Peyer's patch (tissue), 4 donors: ENCODE results near the gene FEZF2. TPM values are rescaled to one million over a fixed set of nuclear protein-coding genes. Genes with fewer than 3 reads are reported as not detected.

Source experiments
- DNase-seq, 3 donors: peaks; one replicate each; pipeline ENCODE4 v3.0.0-alpha.2; 2017 to 2019
- H3K27ac ChIP-seq, 4 donors: fragments of 200-600 bp; sonication (generic); one replicate each; pipeline ENCODE4 v1.5.1; 2016 to 2019
- H3K27me3 ChIP-seq, 2 donors: fragments of 200-600 bp; sonication (generic); one replicate each; pipeline ENCODE4 v1.5.1; 2019
- H3K36me3 ChIP-seq, 3 donors: fragments of 200-600 bp; sonication (generic); one replicate each; pipeline ENCODE4 v1.5.1; 2016 to 2019
- H3K4me1 ChIP-seq, 4 donors: fragments of 200-600 bp; sonication (generic); one replicate each; pipeline ENCODE4 v1.5.1; 2016 to 2019
- H3K4me3 ChIP-seq, 4 donors: fragments of 200-600 bp; sonication (generic); 1 replicate in 3 of 4; 2 replicates in 1 of 4; pipeline ENCODE4 v1.5.1; 2016 to 2019; ENCODE audit warnings: mild to moderate bottlenecking in 1 of 4
- H3K9me3 ChIP-seq, 4 donors: fragments of 200-600 bp; sonication (generic); one replicate each; pipeline ENCODE4 v1.5.1; 2016 to 2019; ENCODE audit warnings: mild to moderate bottlenecking in 1 of 4
- POLR2A ChIP-seq, 2 donors: fragments of 450-650 bp; IDR thresholded peaks; one replicate each; pipeline ENCODE4 v1.5.1; 2017; ENCODE audit warnings: antibody characterized with exemption in 2 of 2, mild to moderate bottlenecking in 2 of 2, moderate library complexity in 2 of 2
- total RNA-seq, 4 donors: library from RNA; depleted of rRNA; stranded (reverse); fragments of >200 nt; gene quantifications; one replicate each; pipeline ENCODE4 v1.1.0, GENCODE V29; 2016
- TF ChIP-seq, protein P1 (sequence below), 6 experiments: fragments of 450-650 bp in 4 of 6; fragments of 200-600 bp in 2 of 6; sonication (generic) in 1 of 6; IDR thresholded peaks; one replicate each; pipeline ENCODE4 v1.5.1; 2017 to 2019; ENCODE audit warnings: antibody characterized with exemption in 6 of 6, mild to moderate bottlenecking in 3 of 6, moderate library complexity in 1 of 6

The FEZF2 gene
- total RNA-seq, 4 donors from 2014 or later = not detected

DNA sequence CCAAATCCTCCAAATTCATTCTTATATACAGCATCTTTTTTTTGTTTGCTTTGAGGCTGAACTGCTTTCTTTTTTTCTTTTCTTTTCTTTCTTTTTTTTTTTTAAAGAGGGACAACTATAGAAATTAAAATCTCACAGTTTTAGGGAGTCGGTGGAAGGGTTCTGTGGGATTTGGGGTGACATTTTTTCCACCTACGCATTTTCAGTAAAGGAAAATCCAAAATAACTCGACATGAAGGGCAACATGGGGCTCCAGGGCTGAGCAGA is 3.0 kb upstream of the FEZF2 start:
- no peak overlapping the region for H3K27ac ChIP-seq
- H3K27me3 ChIP-seq = peaks cover 0 to 23% of the 10 kb centered on the region in 2 donors
- no peak overlapping the region for H3K4me3 ChIP-seq
- H3K36me3 ChIP-seq = no peaks in the 10 kb centered on the region
- H3K9me3 ChIP-seq = no peaks in the 10 kb centered on the region
- TF ChIP-seq POLR2A (IDR thresholded peaks at IDR 0.05) = no peak
- TF ChIP-seq, protein P1, sequence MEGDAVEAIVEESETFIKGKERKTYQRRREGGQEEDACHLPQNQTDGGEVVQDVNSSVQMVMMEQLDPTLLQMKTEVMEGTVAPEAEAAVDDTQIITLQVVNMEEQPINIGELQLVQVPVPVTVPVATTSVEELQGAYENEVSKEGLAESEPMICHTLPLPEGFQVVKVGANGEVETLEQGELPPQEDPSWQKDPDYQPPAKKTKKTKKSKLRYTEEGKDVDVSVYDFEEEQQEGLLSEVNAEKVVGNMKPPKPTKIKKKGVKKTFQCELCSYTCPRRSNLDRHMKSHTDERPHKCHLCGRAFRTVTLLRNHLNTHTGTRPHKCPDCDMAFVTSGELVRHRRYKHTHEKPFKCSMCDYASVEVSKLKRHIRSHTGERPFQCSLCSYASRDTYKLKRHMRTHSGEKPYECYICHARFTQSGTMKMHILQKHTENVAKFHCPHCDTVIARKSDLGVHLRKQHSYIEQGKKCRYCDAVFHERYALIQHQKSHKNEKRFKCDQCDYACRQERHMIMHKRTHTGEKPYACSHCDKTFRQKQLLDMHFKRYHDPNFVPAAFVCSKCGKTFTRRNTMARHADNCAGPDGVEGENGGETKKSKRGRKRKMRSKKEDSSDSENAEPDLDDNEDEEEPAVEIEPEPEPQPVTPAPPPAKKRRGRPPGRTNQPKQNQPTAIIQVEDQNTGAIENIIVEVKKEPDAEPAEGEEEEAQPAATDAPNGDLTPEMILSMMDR (IDR thresholded peaks at IDR 0.05) = no peak
- no peak for DNase-seq
- H3K4me1 ChIP-seq = peaks cover 0 to 6% (median 0%) of the 10 kb centered on the region in 4 donors

DNA sequence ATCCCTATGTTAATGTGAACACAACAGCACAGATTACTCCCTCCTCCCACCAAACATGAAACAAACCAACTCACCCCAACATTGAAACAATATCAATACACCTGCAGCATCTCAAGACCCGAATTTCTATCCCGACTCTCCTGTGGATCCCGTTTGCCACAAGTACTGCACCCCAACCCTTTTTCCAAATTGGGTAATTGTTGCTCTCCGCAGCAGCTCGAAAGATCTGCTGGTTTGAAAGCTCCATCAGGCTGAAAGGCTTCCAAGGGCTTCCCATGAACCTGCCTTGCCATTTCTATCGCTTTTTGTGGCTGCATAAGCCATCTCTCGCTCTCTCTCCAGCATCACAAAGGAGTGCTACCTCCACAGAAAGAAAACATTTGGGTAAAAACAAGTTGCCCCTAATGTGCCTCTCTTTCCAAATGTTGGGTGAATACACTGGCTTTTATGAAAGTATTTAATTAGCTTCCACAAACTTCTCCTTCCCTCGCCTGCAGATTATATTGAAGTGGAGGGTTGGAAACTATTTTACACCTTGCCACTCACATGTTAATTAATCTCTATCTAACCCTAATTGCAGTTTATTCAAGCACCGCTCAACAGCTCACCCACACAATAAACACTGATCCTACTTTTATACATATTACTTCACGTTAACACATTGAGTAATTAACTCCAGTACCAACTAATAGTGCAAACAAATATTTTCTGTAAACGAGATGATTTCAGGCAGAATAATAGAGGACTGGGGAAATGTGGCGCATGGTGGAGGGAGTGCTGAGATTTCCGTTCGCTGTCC is 2.5 kb upstream of the FEZF2 start:
- TF ChIP-seq, protein P1 (IDR thresholded peaks at IDR 0.05) = no peak
- TF ChIP-seq POLR2A (IDR thresholded peaks at IDR 0.05) = no peak
- Histone ChIP-seq H3K27me3 (peaks cover 0 to 25% of the 10 kb centered on the region in 2 donors), H3K4me3 (no peak overlapping the region), H3K36me3 (no peaks in the 10 kb centered on the region), H3K9me3 (no peaks in the 10 kb centered on the region), H3K4me1 (peaks cover 0 to 6% (median 0%) of the 10 kb centered on the region in 4 donors), H3K27ac (no peak overlapping the region)
- no peak for DNase-seq

DNA sequence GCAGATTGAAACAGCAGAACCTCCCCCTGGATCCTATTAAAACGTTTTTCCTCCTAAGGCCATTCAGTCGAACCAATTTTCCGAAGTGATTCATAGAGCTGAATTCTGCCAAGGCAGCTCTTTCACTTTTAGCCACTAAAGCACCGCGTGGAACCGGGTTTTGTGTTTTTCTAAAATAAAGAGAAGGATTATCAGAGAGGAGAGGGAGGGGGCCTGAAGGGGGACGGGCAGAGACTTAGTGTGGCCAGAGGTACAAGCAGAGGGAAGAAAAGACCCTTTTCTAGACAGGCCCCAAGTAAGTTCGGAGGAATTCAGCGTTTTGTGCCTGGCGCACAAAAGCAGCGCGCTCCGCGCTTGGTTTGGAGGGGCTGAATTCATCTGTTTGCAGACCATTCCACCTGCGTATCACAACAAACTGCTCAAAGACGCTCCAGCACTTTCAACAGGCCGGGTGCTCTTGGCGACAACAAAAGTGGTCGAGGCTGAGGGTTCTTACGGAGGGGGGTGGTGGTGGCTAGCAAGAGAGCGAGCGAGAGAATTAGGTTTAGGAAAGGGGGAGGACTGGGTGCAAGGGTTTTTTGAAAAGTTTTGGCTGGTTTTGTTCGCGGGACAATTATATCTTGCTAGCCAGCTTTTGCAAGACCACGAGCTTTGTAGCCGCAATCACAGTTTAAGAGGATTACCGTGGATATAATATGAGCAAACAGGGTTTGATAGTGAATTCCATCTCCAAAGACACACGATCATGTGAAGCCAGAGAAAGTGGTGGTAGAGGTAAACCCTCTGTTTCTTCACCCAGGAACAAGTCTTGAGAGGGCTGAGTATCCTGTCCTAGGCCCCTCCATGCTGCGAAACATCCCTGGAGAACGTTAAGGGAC is 1.2 kb upstream of the FEZF2 start:
- no peak for DNase-seq
- H3K4me1 ChIP-seq = peaks cover 0 to 6% (median 0%) of the 10 kb centered on the region in 4 donors
- no peak for TF ChIP-seq POLR2A (IDR thresholded peaks at IDR 0.05)
- TF ChIP-seq, protein P1 (IDR thresholded peaks at IDR 0.05) = no peak
- H3K9me3 ChIP-seq = no peaks in the 10 kb centered on the region
- H3K27me3 ChIP-seq = peaks cover 0 to 28% of the 10 kb centered on the region in 2 donors
- no peak overlapping the region for H3K4me3 ChIP-seq
- no peaks in the 10 kb centered on the region for H3K36me3 ChIP-seq
- H3K27ac ChIP-seq = no peak overlapping the region

DNA sequence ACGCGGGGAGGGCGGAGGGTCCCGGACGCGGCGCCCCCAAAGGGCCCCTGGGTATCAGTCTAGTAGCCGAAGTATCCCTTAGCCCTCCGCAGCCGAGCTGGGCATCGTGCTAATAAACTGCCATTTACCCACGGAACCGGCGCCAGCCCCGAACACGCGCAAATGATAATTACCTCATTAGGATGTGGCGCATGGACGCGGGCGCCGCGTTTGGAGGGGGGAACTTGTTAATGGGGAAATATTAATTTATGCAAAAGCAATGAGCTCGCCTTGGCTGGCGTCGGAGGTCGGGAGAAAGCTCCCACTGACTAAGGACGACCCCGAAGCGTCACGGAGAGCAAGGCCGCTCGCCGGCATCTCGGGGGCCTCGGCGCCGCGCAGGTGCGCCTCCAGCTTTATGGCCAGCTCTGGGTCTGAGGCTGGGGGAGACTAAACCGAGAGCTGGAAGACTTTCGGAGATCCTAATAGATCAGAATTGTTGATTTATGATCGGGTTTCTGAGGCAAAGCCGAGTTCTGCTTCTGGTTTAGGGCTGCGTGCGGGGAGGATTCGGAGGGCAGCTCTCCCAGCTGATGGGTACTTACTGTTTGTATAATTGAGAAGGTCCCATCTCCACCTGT is 474 bp upstream of the FEZF2 start:
- DNase-seq = no peak
- Histone ChIP-seq H3K4me1 (peaks cover 0 to 13% (median 0%) of the 10 kb centered on the region in 4 donors), H3K4me3 (no peak overlapping the region), H3K9me3 (no peaks in the 10 kb centered on the region), H3K27ac (no peak overlapping the region), H3K27me3 (peaks cover 0 to 34% of the 10 kb centered on the region in 2 donors), H3K36me3 (no peaks in the 10 kb centered on the region)
- no peak for TF ChIP-seq POLR2A (IDR thresholded peaks at IDR 0.05)
- TF ChIP-seq, protein P1 (IDR thresholded peaks at IDR 0.05) = no peak

DNA sequence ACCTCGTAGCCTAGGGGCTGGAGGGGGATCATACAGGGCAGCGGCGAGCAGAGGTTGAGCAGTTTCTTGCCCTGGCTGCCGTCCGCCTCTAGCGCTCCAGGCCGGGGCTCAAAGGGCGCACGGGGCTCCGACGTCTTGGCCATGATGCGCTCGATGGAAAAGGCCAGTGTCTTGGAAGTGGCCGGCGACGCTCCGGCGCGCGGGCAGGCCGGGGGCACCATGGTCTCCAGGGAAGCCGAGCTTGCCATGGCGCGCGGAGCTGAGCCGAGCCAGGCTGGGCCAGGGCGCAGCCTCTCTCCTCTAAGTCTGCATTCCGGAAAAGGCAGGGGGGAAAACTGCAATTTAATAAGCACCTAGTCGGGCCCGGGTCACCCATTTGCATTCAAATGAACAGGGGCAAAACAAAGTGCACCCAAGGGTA is 719 bp downstream of the FEZF2 start:
- no peak overlapping the region for H3K27ac ChIP-seq
- no peaks in the 10 kb centered on the region for H3K9me3 ChIP-seq
- peaks cover 0 to 13% (median 0%) of the 10 kb centered on the region in 4 donors for H3K4me1 ChIP-seq
- peaks cover 0 to 46% of the 10 kb centered on the region in 2 donors for H3K27me3 ChIP-seq
- no peak for TF ChIP-seq POLR2A (IDR thresholded peaks at IDR 0.05)
- no peaks in the 10 kb centered on the region for H3K36me3 ChIP-seq
- DNase-seq = no peak
- no peak overlapping the region for H3K4me3 ChIP-seq
